Vagina (tissue), 2 donors: ENCODE results near the gene SIRPA. TPM values are rescaled to one million over a fixed set of nuclear protein-coding genes. Genes with fewer than 3 reads are reported as not detected.

Experiments used
- DNase-seq, 2 donors: peaks; one replicate each; pipeline ENCODE4 v3.0.0-alpha.2; 2017; ENCODE audit errors: extremely low spot score in 2 of 2
- H3K27ac ChIP-seq: fragments of 200-600 bp; sonication (generic); one replicate; pipeline ENCODE4 v1.5.1; 2019
- H3K27me3 ChIP-seq: fragments of 200-600 bp; sonication (generic); one replicate; pipeline ENCODE4 v1.5.1; 2019
- H3K36me3 ChIP-seq, 2 donors: fragments of 200-600 bp; sonication (generic); one replicate each; pipeline ENCODE4 v1.5.1; 2017 to 2019
- H3K4me1 ChIP-seq: fragments of 200-600 bp; sonication (generic); one replicate; pipeline ENCODE4 v1.5.1; 2019
- H3K4me3 ChIP-seq, 2 donors: fragments of 200-600 bp; sonication (generic); 1 replicate in 1 of 2; 2 replicates in 1 of 2; pipeline ENCODE4 v1.5.1; 2016 to 2019
- H3K9me3 ChIP-seq: fragments of 200-600 bp; sonication (generic); one replicate; pipeline ENCODE4 v1.5.1; 2019
- POLR2A ChIP-seq, 2 donors: fragments of 450-650 bp; IDR thresholded peaks; one replicate each; pipeline ENCODE4 v1.6.1; 2017; ENCODE audit warnings: antibody characterized with exemption in 2 of 2, mild to moderate bottlenecking in 2 of 2, moderate library complexity in 2 of 2
- POLR2AphosphoS5 ChIP-seq, 2 donors: sonication (generic); formaldehyde crosslinking; IDR thresholded peaks; one replicate each; pipeline ENCODE4 v1.9.0; 2017; ENCODE audit warnings: antibody characterized with exemption in 2 of 2, mild to moderate bottlenecking in 2 of 2, low read depth in 1 of 2; ENCODE audit not compliant: insufficient read depth in 1 of 2
- intact Hi-C: fragments of 100-400 bp; cut with DNase I; formaldehyde crosslinking; loops from one replicate; pipeline ENCODE4 v1.15.1; 2023
- total RNA-seq: library from RNA; depleted of rRNA; stranded (reverse); fragments of >200 nt; gene quantifications from one replicate; pipeline ENCODE4 v1.2.3, GENCODE V29; 2016
- TF ChIP-seq, protein P1 (sequence below), 3 experiments: fragments of 450-650 bp in 2 of 3; fragments of 200-600 bp in 1 of 3; sonication (generic) in 1 of 3; IDR thresholded peaks; one replicate each; pipeline ENCODE4 v1.5.1; 2017 to 2019; ENCODE audit warnings: antibody characterized with exemption in 3 of 3, mild to moderate bottlenecking in 2 of 3, moderate library complexity in 2 of 3

SIRPA gene
- total RNA-seq, 1 donor from 2014 or later: 52.3 TPM

DNA sequence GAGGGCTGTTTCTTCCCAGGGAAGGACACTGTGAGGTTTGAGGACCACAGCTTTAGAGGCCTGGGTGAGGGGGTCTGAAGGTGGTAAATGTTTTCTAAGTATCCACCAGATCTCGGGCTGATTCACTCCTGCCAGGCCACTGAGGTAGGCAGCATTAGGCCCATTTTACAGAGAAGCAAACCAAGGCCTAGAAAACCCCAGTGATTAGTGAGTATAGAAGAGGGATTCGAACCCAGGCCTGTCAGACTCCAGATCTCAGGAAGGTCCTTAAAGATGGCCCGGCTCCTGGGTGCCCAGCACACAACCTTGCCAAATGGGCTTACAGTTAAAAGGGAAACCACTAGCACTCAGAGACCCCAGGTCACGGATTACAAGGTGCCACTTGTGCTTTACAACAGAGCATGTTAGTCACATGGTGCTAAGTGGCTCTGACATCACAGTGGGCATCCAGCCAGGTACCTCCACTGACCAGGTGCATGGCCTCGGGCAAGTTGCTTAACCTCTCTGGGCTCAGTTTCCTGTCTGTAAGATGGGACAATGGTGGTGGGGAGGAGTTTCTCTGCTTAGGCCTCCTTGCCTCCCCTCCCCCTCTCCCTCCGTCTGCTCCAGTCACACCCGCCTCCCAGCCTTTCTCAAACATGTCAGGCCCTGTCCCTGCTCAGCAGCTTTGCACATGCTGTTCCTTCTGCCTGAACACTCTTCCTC is 18.8 kb upstream of the SIRPA start:
- Histone ChIP-seq H3K27ac (no peak overlapping the region), H3K4me3 (no peak overlapping the region), H3K4me1 (peaks cover 6% of the 10 kb centered on the region), H3K9me3 (no peaks in the 10 kb centered on the region), H3K36me3 (no peaks in the 10 kb centered on the region), H3K27me3 (no peaks in the 10 kb centered on the region)
- intact Hi-C loops: no loop called here
- no peak for DNase-seq
- TF ChIP-seq, protein P1, sequence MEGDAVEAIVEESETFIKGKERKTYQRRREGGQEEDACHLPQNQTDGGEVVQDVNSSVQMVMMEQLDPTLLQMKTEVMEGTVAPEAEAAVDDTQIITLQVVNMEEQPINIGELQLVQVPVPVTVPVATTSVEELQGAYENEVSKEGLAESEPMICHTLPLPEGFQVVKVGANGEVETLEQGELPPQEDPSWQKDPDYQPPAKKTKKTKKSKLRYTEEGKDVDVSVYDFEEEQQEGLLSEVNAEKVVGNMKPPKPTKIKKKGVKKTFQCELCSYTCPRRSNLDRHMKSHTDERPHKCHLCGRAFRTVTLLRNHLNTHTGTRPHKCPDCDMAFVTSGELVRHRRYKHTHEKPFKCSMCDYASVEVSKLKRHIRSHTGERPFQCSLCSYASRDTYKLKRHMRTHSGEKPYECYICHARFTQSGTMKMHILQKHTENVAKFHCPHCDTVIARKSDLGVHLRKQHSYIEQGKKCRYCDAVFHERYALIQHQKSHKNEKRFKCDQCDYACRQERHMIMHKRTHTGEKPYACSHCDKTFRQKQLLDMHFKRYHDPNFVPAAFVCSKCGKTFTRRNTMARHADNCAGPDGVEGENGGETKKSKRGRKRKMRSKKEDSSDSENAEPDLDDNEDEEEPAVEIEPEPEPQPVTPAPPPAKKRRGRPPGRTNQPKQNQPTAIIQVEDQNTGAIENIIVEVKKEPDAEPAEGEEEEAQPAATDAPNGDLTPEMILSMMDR (IDR thresholded peaks at IDR 0.05): no peak
- no peak for TF ChIP-seq POLR2A (IDR thresholded peaks at IDR 0.05)

DNA sequence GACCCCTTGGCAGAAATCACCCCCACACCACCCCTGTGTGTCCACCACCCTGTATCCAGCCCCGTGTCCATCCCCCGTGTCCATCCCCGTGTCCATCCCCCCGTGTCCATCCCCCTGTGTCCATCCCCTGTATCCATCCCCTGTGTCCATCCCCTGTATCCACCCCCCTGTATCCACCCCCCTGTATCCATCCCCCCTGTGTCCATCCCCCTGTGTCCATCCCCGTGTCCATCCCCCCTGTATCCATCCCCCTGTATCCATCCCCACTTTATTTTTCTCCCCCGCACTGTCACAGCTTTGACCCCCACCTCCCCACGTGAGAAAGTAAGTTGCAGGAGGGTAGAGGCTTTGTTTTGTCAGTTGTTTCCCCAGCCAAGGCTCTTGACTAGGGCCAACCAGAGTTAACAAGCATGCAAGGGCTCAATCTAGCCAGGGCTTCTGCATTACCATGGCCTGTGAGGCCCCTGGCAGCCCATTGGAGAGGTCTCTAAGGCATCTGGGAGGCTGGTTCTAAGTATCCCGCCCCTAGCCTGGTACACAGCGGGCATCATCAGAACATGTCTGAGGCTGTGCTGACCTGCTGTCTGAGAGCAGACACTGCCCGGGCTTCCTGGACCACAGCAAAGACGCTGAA is 18.1 kb upstream of the SIRPA start:
- H3K27ac ChIP-seq: no peak overlapping the region
- H3K27me3 ChIP-seq: no peaks in the 10 kb centered on the region
- no peaks in the 10 kb centered on the region for H3K9me3 ChIP-seq
- intact Hi-C loops: no loop called here
- H3K4me1 ChIP-seq: peaks cover 13% of the 10 kb centered on the region
- TF ChIP-seq, protein P1 (IDR thresholded peaks at IDR 0.05): no peak
- TF ChIP-seq POLR2AphosphoS5 (IDR thresholded peaks at IDR 0.05; ENCODE audit: insufficient read depth in 1 of 2, low read depth in 1 of 2) (no peak), POLR2A (IDR thresholded peaks at IDR 0.05) (no peak)
- DNase-seq: no peak
- H3K4me3 ChIP-seq: no peak overlapping the region
- H3K36me3 ChIP-seq: no peaks in the 10 kb centered on the region

DNA sequence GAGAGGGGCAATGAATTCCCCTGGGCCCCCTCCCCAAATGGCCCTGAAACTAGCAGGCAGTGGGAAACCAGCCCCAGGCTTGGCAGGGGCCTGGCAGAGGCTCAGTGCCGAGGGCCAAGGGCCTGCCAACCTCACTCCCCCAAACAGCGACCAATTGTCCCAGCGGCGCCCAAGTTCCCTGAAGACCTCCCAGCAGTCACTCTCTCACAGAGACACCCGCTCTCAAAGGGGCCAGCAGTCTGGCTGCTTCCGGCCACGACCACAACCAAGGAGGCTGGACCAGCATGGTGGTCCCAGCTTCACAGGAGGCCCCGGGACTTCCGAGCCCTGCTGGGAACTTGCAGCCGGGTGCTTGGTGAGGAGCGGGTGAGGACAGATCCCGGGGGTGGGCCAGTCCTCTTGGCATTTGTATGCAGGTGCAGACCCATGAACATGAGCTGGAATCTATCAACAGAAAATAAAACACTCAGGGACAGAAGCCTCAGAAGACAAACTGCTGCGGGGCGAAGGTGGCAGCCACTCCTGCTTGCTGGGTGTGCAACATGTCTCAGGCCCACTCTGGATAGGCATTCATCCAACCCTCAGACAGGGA is 17.5 kb upstream of the SIRPA start:
- Histone ChIP-seq H3K36me3 (no peaks in the 10 kb centered on the region), H3K4me1 (peaks cover 18% of the 10 kb centered on the region), H3K27me3 (no peaks in the 10 kb centered on the region), H3K9me3 (no peaks in the 10 kb centered on the region), H3K27ac (no peak overlapping the region), H3K4me3 (no peak overlapping the region)
- DNase-seq: no peak
- intact Hi-C loops: no loop called here
- TF ChIP-seq POLR2AphosphoS5 (IDR thresholded peaks at IDR 0.05; ENCODE audit: insufficient read depth in 1 of 2, low read depth in 1 of 2): no peak
- no peak for TF ChIP-seq POLR2A (IDR thresholded peaks at IDR 0.05)
- TF ChIP-seq, protein P1 (IDR thresholded peaks at IDR 0.05): no peak

DNA sequence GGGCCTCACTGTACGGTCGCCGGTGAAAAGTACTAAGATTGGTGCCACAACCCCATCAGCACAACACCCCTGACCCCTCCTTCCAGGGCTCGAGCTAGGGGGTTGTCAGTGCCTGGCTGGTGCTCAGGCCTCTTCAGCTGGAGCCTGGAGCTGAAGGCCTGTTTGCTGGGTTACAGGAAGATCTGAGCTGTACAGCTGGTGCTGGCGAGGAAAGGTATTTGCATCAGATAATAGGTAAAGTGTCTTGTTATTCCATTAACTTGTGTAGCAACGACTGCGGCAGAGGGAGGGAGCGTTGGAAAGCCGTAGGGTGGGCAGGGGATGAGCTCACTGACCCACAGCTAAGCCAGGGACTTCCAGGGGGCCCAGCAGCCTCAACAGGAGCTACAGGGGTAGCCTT is 15.8 kb upstream of the SIRPA start:
- TF ChIP-seq, protein P1 (IDR thresholded peaks at IDR 0.05): no peak
- TF ChIP-seq POLR2AphosphoS5 (IDR thresholded peaks at IDR 0.05; ENCODE audit: insufficient read depth in 1 of 2, low read depth in 1 of 2) (no peak), POLR2A (IDR thresholded peaks at IDR 0.05) (no peak)

DNA sequence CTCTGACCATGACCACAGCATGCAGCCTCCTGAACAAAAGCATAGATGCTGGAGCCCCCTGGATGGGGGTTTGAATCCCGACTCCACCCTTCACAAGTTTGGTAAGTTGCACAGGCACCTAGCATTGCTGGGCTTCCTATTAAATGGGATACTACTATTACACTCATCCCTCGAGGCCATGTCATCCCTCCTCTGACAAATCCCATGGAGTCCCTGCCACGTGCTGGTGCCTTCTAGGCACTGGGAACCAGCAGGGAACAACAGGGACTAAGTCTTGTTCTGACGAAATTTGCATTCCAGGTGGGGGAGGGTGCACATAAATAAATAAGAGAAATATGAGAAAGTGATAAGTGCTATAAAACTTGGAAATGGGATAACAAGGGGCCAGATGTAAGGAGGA is 15.3 kb upstream of the SIRPA start:
- peaks cover 35% of the 10 kb centered on the region for H3K4me1 ChIP-seq
- no peaks in the 10 kb centered on the region for H3K27me3 ChIP-seq
- H3K36me3 ChIP-seq: no peaks in the 10 kb centered on the region
- no peak overlapping the region for H3K27ac ChIP-seq
- no peak overlapping the region for H3K4me3 ChIP-seq
- no peak for DNase-seq
- no peaks in the 10 kb centered on the region for H3K9me3 ChIP-seq
- TF ChIP-seq POLR2A (IDR thresholded peaks at IDR 0.05): no peak
- no peak for TF ChIP-seq POLR2AphosphoS5 (IDR thresholded peaks at IDR 0.05; ENCODE audit: insufficient read depth in 1 of 2, low read depth in 1 of 2)
- TF ChIP-seq, protein P1 (IDR thresholded peaks at IDR 0.05): no peak
- intact Hi-C loops: loop anchor here (10.0 kb wide), 1 partner anchor 585 kb away; no protein-coding TSS in a partner anchor

More for the DNA sequence above, 15.8 kb upstream of the SIRPA start:
- peaks cover 34% of the 10 kb centered on the region for H3K4me1 ChIP-seq
- no peak for DNase-seq
- no peaks in the 10 kb centered on the region for H3K9me3 ChIP-seq
- H3K4me3 ChIP-seq: no peak overlapping the region
- no peaks in the 10 kb centered on the region for H3K36me3 ChIP-seq
- intact Hi-C loops: no loop called here
- no peaks in the 10 kb centered on the region for H3K27me3 ChIP-seq
- H3K27ac ChIP-seq: no peak overlapping the region
